CD4-positive, alpha-beta T cell treated with Interleukin-6 for 4 hours (primary cell): ENCODE data around the gene FTHL17.

Source experiments
- DNase-seq: peaks from one replicate; pipeline ENCODE4 v3.0.0-alpha.2; 2020; ENCODE audit warnings: mixed read lengths

Gene FTHL17

GRCh38 chrX:31036895-31037294, 34.9 kb downstream of the FTHL17 start:
- peak; percentile 1 for DNase-seq

GRCh38 chrX:31027351-31027750, 44.5 kb downstream of the FTHL17 start:
- DNase-seq: no peak

- no peak for DNase-seq
Measured at GRCh38 chrX:31024866-31025265, 47.0 kb downstream of the FTHL17 start.

GRCh38 chrX:31021537-31021936, 50.3 kb downstream of the FTHL17 start:
- DNase-seq: no peak
